K562 (cell line): ENCODE data around the gene CMIP. TPM values are rescaled to one million over a fixed set of nuclear protein-coding genes. Genes with fewer than 3 reads are reported as not detected.
A peak's percentile ranks its signal among the peaks of the same experiment; 100 is the strongest.

Experiments
- HSF4 ChIP-seq: fragments of 250-450 bp; sonication (Bioruptor Pico); IDR thresholded peaks from 2 replicates; pipeline ENCODE4 v2.1.2; 2022; ENCODE audit warnings: mild to moderate bottlenecking, moderate library complexity, borderline replicate concordance
- JUND ChIP-seq, 2 experiments: IDR thresholded peaks; 2 replicates in 1 of 2; 3 replicates in 1 of 2; pipeline ENCODE4 v1.6.1; 2011; ENCODE audit warnings: borderline replicate concordance in 2 of 2, low read depth in 2 of 2, low read length in 2 of 2, improper control_type of control experiment in 1 of 2, missing biosample characterization in 1 of 2, missing genetic modification characterization in 1 of 2, missing genetic modification reagents in 1 of 2
- NR2C1 ChIP-seq, 2 experiments: fragments of 450-650 bp; IDR thresholded peaks; 2 replicates each; pipeline ENCODE4 v1.6.1; 2017; ENCODE audit warnings: mild to moderate bottlenecking in 2 of 2, antibody characterized with exemption in 1 of 2, inconsistent platforms in 1 of 2, missing compliant biosample characterization in 1 of 2, missing genetic modification characterization in 1 of 2
- PHB ChIP-seq: fragments of 250-450 bp; sonication (Bioruptor Pico); IDR thresholded peaks from 2 replicates; pipeline ENCODE4 v1.5.0; 2021
- PTTG1 ChIP-seq: fragments of 450-650 bp; IDR thresholded peaks from 2 replicates; pipeline ENCODE4 v1.6.1; 2016; ENCODE audit warnings: low read depth, mild to moderate bottlenecking, missing genetic modification characterization, missing compliant biosample characterization
- RB1 ChIP-seq: fragments of 450-650 bp; IDR thresholded peaks from 2 replicates; pipeline ENCODE4 v1.6.1; 2017; ENCODE audit warnings: low read depth, mild to moderate bottlenecking
- RBFOX2 ChIP-seq: fragments of 200-400 bp; formaldehyde crosslinking; IDR thresholded peaks from 2 replicates; pipeline ENCODE4 v1.6.1; 2017; ENCODE audit warnings: low read depth, mild to moderate bottlenecking, low read length, moderate library complexity
- TAL1 ChIP-seq: fragments of 450-650 bp; IDR thresholded peaks from 2 replicates; pipeline ENCODE4 v1.6.1; 2016; ENCODE audit warnings: mild to moderate bottlenecking
- YY1 ChIP-seq, 3 experiments: IDR thresholded peaks; 2 replicates each; pipeline ENCODE4 v1.6.1; 2011; ENCODE audit warnings: low read length in 2 of 3, mild to moderate bottlenecking in 2 of 3, moderate library complexity in 2 of 3, borderline replicate concordance in 1 of 3, control low read depth in 1 of 3, low read depth in 1 of 3; ENCODE audit not compliant: insufficient read depth in 3 of 3, insufficient replicate concordance in 2 of 3, control insufficient read depth in 1 of 3, insufficient read length in 1 of 3; ENCODE audit errors: extremely low read depth in 1 of 3
- ZNF143 ChIP-seq: sonication (generic); formaldehyde crosslinking; IDR thresholded peaks from 2 replicates; pipeline ENCODE4 v1.9.0; 2022; ENCODE audit warnings: mild to moderate bottlenecking, missing genetic modification reagents
- ZNF318 ChIP-seq, 2 experiments: fragments of 450-650 bp; IDR thresholded peaks; 2 replicates each; pipeline ENCODE4 v1.6.1; 2016; ENCODE audit warnings: mild to moderate bottlenecking in 2 of 2, borderline replicate concordance in 1 of 2, low read depth in 1 of 2, moderate library complexity in 1 of 2
- ZNF384 ChIP-seq: IDR thresholded peaks from 2 replicates; pipeline ENCODE4 v1.6.1; 2012; ENCODE audit warnings: low read depth, low read length, improper control_type of control experiment
- polyA plus RNA-seq, 8 experiments: library from polyadenylated mRNA; depleted of rRNA in 4 of 8; stranded (reverse) in 5 of 8; unstranded in 3 of 8; fragments of >200 nt; fragmentation: Nextera tagmentation in 2 of 8; fragmentation: Illumina TruSeq in 1 of 8; extraction: Ambion mirVana in 2 of 8; extraction: Trizol in 1 of 8; gene quantifications; 2 replicates each; pipeline versions ENCODE4 v1.2.1 to v1.2.3, GENCODE V29; 2011 to 2014; ENCODE audit warnings: inconsistent platforms in 1 of 8, missing spikeins in 1 of 8
- total RNA-seq, 7 experiments: library from RNA; depleted of rRNA in 6 of 7; stranded (reverse); fragments of >200 nt in 6 of 7; fragmentation: Illumina TruSeq in 2 of 7; extraction: Trizol in 2 of 7; gene quantifications; 2 replicates each; pipeline versions ENCODE4 v1.2.1 to v1.2.3, GENCODE V29; 2011 to 2021; ENCODE audit warnings: low replicate concordance in 1 of 7
- TF ChIP-seq, protein P1 (sequence below): fragments of 250-450 bp; sonication (Bioruptor Pico); IDR thresholded peaks from 2 replicates; pipeline ENCODE4 v1.8.0; 2022; ENCODE audit warnings: inconsistent platforms
- TF ChIP-seq, protein P2 (sequence below): fragments of 450-650 bp; IDR thresholded peaks from 2 replicates; pipeline ENCODE4 v1.6.1; 2016

Gene CMIP
- total and polyA plus RNA-seq, 9 of the 15 experiments (the other 6 are each of a cell fraction or from before 2014, with no cell fraction given): 0.94 to 82.5 (median 10.3) TPM

DNA sequence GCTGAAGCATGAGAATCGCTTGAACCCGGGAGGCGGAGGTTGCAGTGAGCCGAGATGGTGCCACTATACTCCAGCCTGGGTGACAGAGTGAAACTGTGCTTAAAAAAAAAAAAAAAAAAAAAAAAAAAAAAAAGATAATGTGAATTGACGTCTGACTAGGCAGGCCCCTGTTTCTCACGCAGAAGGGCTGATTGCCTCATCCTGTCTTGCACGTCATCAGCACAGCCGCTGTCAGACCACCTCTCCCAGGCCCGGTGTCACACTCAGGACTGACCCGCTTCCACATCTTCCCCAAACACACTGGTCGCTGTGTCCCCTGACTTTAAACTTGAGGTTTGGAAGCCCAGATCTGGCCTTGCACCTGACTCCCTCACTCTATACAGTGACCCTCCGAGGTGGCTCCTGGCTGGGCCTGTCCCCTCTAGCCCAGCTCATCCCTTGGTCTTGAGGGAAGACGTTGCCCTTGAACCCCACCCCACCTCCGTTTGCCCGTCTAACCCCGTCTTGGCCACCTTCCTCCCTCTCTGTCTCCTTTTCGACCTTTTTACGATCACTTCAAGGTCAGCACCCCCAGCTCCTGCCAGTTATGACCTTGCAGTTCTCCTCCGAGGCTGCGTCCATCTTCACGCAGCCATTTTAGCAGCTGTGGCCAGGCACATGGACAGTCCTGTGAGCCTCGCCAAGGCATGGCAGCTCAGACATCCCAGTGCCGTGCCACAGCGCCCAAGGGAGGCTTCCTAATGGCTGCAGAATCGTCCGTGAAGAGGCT is 184.6 kb downstream of the CMIP start (continued):
- 0 out of 2 replicates have a peak, but pooled peaks have one; percentile 33 for TF ChIP-seq HSF4 (CRISPR knock-in tag)
- peak in 1 of 3 experiments; percentile 26 for TF ChIP-seq YY1 (IDR thresholded peaks at IDR 0.05; ENCODE audit: borderline replicate concordance in 1 of 3, control insufficient read depth in 1 of 3, extremely low read depth in 1 of 3, insufficient read depth in 3 of 3, insufficient read length in 1 of 3, insufficient replicate concordance in 2 of 3, low read depth in 1 of 3, low read length in 2 of 3)
- peak; percentile 41 for TF ChIP-seq RBFOX2
- no peak for TF ChIP-seq NR2C1 (IDR thresholded peaks at IDR 0.05)
- peak; percentile 46 for TF ChIP-seq NR2C1 (tag; IDR thresholded peaks at IDR 0.05)
- TF ChIP-seq, protein P1, sequence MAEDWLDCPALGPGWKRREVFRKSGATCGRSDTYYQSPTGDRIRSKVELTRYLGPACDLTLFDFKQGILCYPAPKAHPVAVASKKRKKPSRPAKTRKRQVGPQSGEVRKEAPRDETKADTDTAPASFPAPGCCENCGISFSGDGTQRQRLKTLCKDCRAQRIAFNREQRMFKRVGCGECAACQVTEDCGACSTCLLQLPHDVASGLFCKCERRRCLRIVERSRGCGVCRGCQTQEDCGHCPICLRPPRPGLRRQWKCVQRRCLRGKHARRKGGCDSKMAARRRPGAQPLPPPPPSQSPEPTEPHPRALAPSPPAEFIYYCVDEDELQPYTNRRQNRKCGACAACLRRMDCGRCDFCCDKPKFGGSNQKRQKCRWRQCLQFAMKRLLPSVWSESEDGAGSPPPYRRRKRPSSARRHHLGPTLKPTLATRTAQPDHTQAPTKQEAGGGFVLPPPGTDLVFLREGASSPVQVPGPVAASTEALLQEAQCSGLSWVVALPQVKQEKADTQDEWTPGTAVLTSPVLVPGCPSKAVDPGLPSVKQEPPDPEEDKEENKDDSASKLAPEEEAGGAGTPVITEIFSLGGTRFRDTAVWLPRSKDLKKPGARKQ (CRISPR knock-in tag): 0 out of 2 replicates have a peak, but pooled peaks have one; percentile 33
- TF ChIP-seq ZNF384: peak; percentile 86
- TF ChIP-seq, protein P2, sequence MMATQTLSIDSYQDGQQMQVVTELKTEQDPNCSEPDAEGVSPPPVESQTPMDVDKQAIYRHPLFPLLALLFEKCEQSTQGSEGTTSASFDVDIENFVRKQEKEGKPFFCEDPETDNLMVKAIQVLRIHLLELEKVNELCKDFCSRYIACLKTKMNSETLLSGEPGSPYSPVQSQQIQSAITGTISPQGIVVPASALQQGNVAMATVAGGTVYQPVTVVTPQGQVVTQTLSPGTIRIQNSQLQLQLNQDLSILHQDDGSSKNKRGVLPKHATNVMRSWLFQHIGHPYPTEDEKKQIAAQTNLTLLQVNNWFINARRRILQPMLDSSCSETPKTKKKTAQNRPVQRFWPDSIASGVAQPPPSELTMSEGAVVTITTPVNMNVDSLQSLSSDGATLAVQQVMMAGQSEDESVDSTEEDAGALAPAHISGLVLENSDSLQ: peak; percentile 39; the same call in 1 of the 2 replicates
- TF ChIP-seq PTTG1 (tag): 0 out of 2 replicates have a peak, but pooled peaks have one; percentile 44
- no peak for TF ChIP-seq TAL1
- no peak for TF ChIP-seq RB1
- TF ChIP-seq PHB (CRISPR knock-in tag): no peak
- peak; percentile 48; the same call in 1 of the 2 replicates for TF ChIP-seq JUND (IDR thresholded peaks at IDR 0.05; ENCODE audit: borderline replicate concordance, low read depth, low read length)
- TF ChIP-seq JUND (tag; IDR thresholded peaks at IDR 0.05; ENCODE audit: borderline replicate concordance, low read depth, low read length): no peak
- TF ChIP-seq ZNF318 (IDR thresholded peaks at IDR 0.05; ENCODE audit: borderline replicate concordance in 1 of 2, low read depth in 1 of 2): peak in 1 of 2 experiments; percentile 51; a peak in 1 of 4 replicates
- 0 out of 2 replicates have a peak, but pooled peaks have one; percentile 34 for TF ChIP-seq ZNF143 (CRISPR knock-in tag)
